ENCODE results near the gene DCAF4L1.

Gene DCAF4L1

GRCh38 chr4:41939016-41939626 lies 42.4 kb upstream of the DCAF4L1 start:
- peak; percentile 8 to 23 for DNase-seq (ENCODE audit: low read depth in 2 of 2)
- no peak overlapping the region for H3K4me3 ChIP-seq (replicated peaks in 1 of 2; ENCODE audit: low read depth in 2 of 2, low read length in 2 of 2)
- TF ChIP-seq CTCF (IDR thresholded peaks at IDR 0.05; ENCODE audit: low read depth, low read length), result no peak

GRCh38 chr4:41940834-41941233 lies 40.7 kb upstream of the DCAF4L1 start:
- no peak for TF ChIP-seq CTCF (IDR thresholded peaks at IDR 0.05; ENCODE audit: low read depth, low read length)

GRCh38 chr4:41943506-41943905 lies 38.0 kb upstream of the DCAF4L1 start:
- TF ChIP-seq CTCF (IDR thresholded peaks at IDR 0.05; ENCODE audit: low read depth, low read length), result no peak
- no peak for DNase-seq (ENCODE audit: low read depth in 2 of 2)
- H3K4me3 ChIP-seq (replicated peaks in 1 of 2; ENCODE audit: low read depth in 2 of 2, low read length in 2 of 2), result no peak overlapping the region

More at GRCh38 chr4:41940834-41941233, 40.7 kb upstream of the DCAF4L1 start:
- no peak for DNase-seq (ENCODE audit: low read depth in 2 of 2)
- H3K4me3 ChIP-seq (replicated peaks in 1 of 2; ENCODE audit: low read depth in 2 of 2, low read length in 2 of 2), result no peak overlapping the region

GRCh38 chr4:41944089-41944488 lies 37.5 kb upstream of the DCAF4L1 start:
- TF ChIP-seq CTCF (IDR thresholded peaks at IDR 0.05; ENCODE audit: low read depth, low read length), result no peak
- H3K4me3 ChIP-seq (replicated peaks in 1 of 2; ENCODE audit: low read depth in 2 of 2, low read length in 2 of 2), result no peak overlapping the region
- DNase-seq (ENCODE audit: low read depth in 2 of 2), result no peak

GRCh38 chr4:41949531-41949930 lies 32.0 kb upstream of the DCAF4L1 start:
- H3K4me3 ChIP-seq (replicated peaks in 1 of 2; ENCODE audit: low read depth in 2 of 2, low read length in 2 of 2), result no peak overlapping the region
- no peak for DNase-seq (ENCODE audit: low read depth in 2 of 2)
- TF ChIP-seq CTCF (IDR thresholded peaks at IDR 0.05; ENCODE audit: low read depth, low read length), result no peak

- peak; percentile 26 for TF ChIP-seq CTCF (IDR thresholded peaks at IDR 0.05; ENCODE audit: low read depth, low read length)
- DNase-seq (ENCODE audit: low read depth in 2 of 2), result peak; percentile 25 to 35
- H3K4me3 ChIP-seq (replicated peaks in 1 of 2; ENCODE audit: low read depth in 2 of 2, low read length in 2 of 2), result no peak overlapping the region
Observed at GRCh38 chr4:41957634-41958033, 23.9 kb upstream of the DCAF4L1 start.

GRCh38 chr4:41963105-41963504 lies 18.5 kb upstream of the DCAF4L1 start:
- peak; percentile 31 for TF ChIP-seq CTCF (IDR thresholded peaks at IDR 0.05; ENCODE audit: low read depth, low read length)
- peak; percentile 29 to 46 for DNase-seq (ENCODE audit: low read depth in 2 of 2)

More at GRCh38 chr4:41963105-41963504, 18.5 kb upstream of the DCAF4L1 start:
- H3K4me3 ChIP-seq (replicated peaks in 1 of 2; ENCODE audit: low read depth in 2 of 2, low read length in 2 of 2), result no peak overlapping the region

Measured in cardiac fibroblast (primary cell).